ENCODE data around the gene SPART. TPM values are rescaled to one million over a fixed set of nuclear protein-coding genes. Genes with fewer than 3 reads are reported as not detected.

Gene SPART
- total RNA-seq, 1 experiment from 2014 or later: 0.12 TPM

GRCh38 chr13:36355632-36356031, 9.4 kb upstream of the SPART start:
- BruUV-seq (replicated peaks): no TSS peak
- H3K4me2 ChIP-seq (ENCODE audit: low read length): no peak overlapping the region
- H3K9ac ChIP-seq (ENCODE audit: low read length): no peak overlapping the region
- RAD21 ChIA-PET (ENCODE audit: low non-redundant PET in 1 of 2, low total read pairs in 2 of 2, uncharacterized antibody in 2 of 2, unreplicated experiment in 2 of 2): no interaction called here
- ATAC-seq (no peak), DNase-seq (ENCODE audit: low read depth, low spot score) (no peak)
- no peaks in the 10 kb centered on the region for H4K20me1 ChIP-seq (ENCODE audit: insufficient read depth)
- TF ChIP-seq YY1 (IDR thresholded peaks at IDR 0.05; ENCODE audit: extremely low read depth, insufficient replicate concordance, low read depth, low read length) (no peak), JUND (IDR thresholded peaks at IDR 0.05) (no peak), POLR2AphosphoS5 (IDR thresholded peaks at IDR 0.05; ENCODE audit: low read depth, low read length) (no peak), MAX (IDR thresholded peaks at IDR 0.05) (no peak), EZH2phosphoT487 (IDR thresholded peaks at IDR 0.05; ENCODE audit: borderline replicate concordance) (no peak), SP1 (IDR thresholded peaks at IDR 0.05; ENCODE audit: low read depth) (no peak), EGR1 (IDR thresholded peaks at IDR 0.05; ENCODE audit: low read depth) (no peak), SIN3A (IDR thresholded peaks at IDR 0.05; ENCODE audit: low read depth) (no peak), CBX3 (IDR thresholded peaks at IDR 0.05; ENCODE audit: low read depth) (no peak), POLR2A (IDR thresholded peaks at IDR 0.05; ENCODE audit: borderline replicate concordance, extremely low read depth, insufficient read depth, insufficient read length) (no peak), ATF3 (IDR thresholded peaks at IDR 0.05) (no peak), FOSL1 (IDR thresholded peaks at IDR 0.05; ENCODE audit: low read depth) (no peak), ELF1 (IDR thresholded peaks at IDR 0.05; ENCODE audit: borderline replicate concordance, low read depth) (no peak)
- H2AFZ ChIP-seq (ENCODE audit: low read depth, low read length, poor library complexity, severe bottlenecking): no peak overlapping the region
- no peaks in the 10 kb centered on the region for H3K4me1 ChIP-seq (ENCODE audit: control insufficient read depth in 1 of 2, insufficient read depth in 2 of 2, low read length in 2 of 2)
- CTCF ChIA-PET: no interaction called here
- no peaks in the 10 kb centered on the region for H3K79me2 ChIP-seq (ENCODE audit: insufficient read depth, low read length)
- H3K4me3 ChIP-seq (replicated peaks in 1 of 2; ENCODE audit: low read depth in 1 of 2, low read length in 2 of 2): no peak overlapping the region
- no peaks in the 10 kb centered on the region for H3K27me3 ChIP-seq (ENCODE audit: insufficient read depth, low read length)
- peaks cover 0 to 6% of the 10 kb centered on the region in 2 experiments; a peak in 2 of 4 replicates for H3K9me3 ChIP-seq (ENCODE audit: control insufficient read depth in 1 of 2, insufficient read depth in 1 of 2, low read depth in 1 of 2, low read length in 2 of 2)
- intact Hi-C loops (cut with micrococcal nuclease): no loop called here
- H3K36me3 ChIP-seq (ENCODE audit: control insufficient read depth in 1 of 2, insufficient read depth in 2 of 2, low read length in 2 of 2): no peaks in the 10 kb centered on the region
- no peak overlapping the region for H3K27ac ChIP-seq (ENCODE audit: low read depth, low read length)
- H3K9me2 ChIP-seq (ENCODE audit: insufficient read depth): no peaks in the 10 kb centered on the region
- POLR2A ChIA-PET: no interaction called here
